ENCODE measurements around the gene CHST8.

Gene CHST8

GRCh38 chr19:33667141-33667650 lies 45.4 kb downstream of the CHST8 start:
- TF ChIP-seq POLR2A (IDR thresholded peaks at IDR 0.05; ENCODE audit: low read depth, low read length) = no peak
- FAIRE-seq = no peak
- DNase-seq (ENCODE audit: insufficient read length, low spot score) = no peak

GRCh38 chr19:33667881-33668280 lies 46.1 kb downstream of the CHST8 start:
- FAIRE-seq (no peak), DNase-seq (ENCODE audit: insufficient read length, low spot score) (no peak)

DNA sequence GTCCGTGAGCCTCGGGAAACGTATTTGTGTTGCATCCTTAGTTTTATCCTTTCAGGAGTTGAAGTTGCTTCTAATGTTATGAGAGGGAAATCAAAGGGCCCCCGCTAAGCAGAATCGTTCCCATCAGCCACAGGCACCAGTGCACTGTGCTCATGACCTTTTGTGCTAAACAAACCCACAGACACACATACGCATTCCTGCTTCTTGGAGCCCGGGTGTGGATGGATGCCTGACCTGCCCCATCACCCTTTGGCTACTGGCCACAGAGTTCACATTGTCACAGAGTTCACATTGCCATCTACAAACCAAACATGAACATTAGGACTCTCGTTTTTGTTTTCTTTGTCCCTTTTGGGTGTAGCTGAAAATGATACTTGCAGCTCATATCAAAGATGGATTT lies 47.2 kb downstream of the CHST8 start:
- no peak for DNase-seq (ENCODE audit: insufficient read length, low spot score)
- TF ChIP-seq POLR2A (IDR thresholded peaks at IDR 0.05; ENCODE audit: low read depth, low read length) = no peak
- FAIRE-seq = no peak

More at GRCh38 chr19:33667881-33668280, 46.1 kb downstream of the CHST8 start:
- TF ChIP-seq POLR2A (IDR thresholded peaks at IDR 0.05; ENCODE audit: low read depth, low read length) = no peak

DNA sequence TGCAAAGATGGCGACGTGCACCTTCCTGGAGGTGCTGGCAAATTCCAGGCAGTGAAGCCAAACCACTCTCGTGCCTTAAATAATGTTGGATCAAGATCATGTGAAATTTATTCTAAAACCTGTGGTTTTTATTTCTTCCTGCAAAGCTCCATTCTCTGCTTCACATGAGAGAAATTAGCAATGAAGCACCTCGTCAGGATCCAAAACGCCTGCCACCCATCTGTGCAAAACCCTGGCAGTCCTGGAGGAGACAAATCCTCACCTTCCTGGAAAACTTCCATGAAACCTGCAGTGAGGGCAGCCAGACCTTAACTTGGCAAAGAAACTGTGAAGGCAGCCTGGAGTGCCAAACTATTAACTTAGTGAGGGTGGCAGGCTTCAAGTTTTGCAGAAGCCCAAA lies 47.6 kb downstream of the CHST8 start:
- no peak for FAIRE-seq
- TF ChIP-seq POLR2A (IDR thresholded peaks at IDR 0.05; ENCODE audit: low read depth, low read length) = no peak
- DNase-seq (ENCODE audit: insufficient read length, low spot score) = no peak

DNA sequence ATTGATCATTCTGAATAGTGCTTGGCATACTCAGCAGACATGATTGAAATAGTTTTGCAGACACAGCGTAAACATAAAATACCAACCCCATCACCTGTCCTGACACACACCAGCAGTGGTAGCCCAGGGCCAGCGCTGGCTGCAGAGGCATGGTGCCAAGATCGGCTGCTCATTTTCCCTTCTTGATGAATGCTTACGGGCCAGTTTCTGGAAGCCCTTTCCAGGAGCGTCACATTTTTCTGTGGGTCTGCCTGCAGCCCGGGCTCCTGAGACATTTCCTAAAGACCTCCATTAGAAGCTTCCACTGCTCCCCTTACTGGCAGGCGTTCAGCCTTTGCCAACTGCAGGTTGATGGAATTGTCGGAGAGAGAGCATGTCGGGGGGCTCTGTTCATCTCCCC lies 48.6 kb downstream of the CHST8 start:
- FAIRE-seq (no peak), DNase-seq (ENCODE audit: insufficient read length, low spot score) (no peak)
- TF ChIP-seq POLR2A (IDR thresholded peaks at IDR 0.05; ENCODE audit: low read depth, low read length) = no peak

- no peak for FAIRE-seq
- TF ChIP-seq POLR2A (IDR thresholded peaks at IDR 0.05; ENCODE audit: low read depth, low read length) = no peak
Observed at GRCh38 chr19:33671211-33671610, 49.5 kb downstream of the CHST8 start.

DNA sequence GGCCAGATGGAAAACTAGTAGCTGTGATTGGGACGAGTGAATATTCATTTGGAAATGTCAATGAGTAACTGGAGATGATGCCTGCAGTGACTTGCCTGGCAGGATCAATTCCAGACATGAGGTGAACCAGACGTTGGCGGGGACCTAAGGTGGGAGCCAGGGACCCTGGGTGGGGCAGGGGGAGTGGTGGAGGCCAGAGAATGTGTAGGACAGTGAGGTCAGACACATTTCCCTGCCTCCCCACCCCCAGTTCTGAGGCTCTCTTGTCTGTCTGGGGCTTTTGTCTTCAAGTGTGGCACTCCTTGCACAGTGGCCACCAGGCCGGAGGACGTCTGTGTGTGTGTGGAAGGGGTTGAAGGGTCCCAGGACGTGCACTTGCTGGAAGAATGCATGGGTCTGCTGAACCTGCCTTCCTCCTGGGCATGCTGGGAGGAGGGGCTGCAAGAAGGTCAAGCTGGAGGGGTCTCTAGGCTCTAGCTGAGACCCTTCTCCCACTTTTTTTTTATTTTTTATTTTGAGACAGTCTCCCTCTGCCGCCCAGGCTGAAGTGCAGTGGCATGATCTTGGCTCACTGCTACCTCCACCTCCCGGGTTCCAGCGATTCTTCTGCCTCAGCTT lies 51.6 kb downstream of the CHST8 start:
- DNase-seq (ENCODE audit: insufficient read length, low spot score) (no peak), FAIRE-seq (no peak)
- no peak for TF ChIP-seq POLR2A (IDR thresholded peaks at IDR 0.05; ENCODE audit: low read depth, low read length)

More at GRCh38 chr19:33671211-33671610, 49.5 kb downstream of the CHST8 start:
- DNase-seq (ENCODE audit: insufficient read length, low spot score) = no peak

DNA sequence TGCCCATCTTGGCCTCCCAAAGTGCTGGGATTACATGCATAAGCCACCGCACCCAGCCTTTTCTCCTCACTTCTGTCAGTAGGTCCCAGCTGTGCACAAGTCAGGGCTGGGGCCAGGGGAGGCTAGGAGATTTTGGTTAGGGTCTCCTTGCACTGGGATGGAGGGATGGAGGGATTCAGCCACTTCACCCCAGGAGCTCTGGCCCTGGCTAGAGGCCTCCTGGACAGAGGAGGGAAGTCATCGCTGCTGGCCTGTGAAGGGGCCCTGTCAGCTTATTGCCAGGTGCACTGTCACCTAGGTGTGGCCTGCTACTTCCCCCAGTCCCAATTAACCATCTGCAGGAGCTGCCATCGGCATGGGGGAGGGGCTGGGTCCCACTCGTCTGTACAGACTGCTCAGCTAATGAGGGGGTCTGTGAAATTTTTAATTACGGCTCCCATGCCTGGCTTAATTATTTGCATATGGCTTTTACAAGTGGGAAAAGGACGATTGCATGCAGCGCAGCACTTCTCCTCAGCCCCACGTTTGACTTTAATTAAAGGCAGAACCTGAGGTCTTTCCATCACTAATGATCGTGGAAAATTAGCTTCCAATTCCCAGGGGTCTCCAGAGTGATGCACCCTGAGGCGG lies 52.4 kb downstream of the CHST8 start:
- FAIRE-seq (no peak), DNase-seq (ENCODE audit: insufficient read length, low spot score) (no peak)
- no peak for TF ChIP-seq POLR2A (IDR thresholded peaks at IDR 0.05; ENCODE audit: low read depth, low read length)

DNA sequence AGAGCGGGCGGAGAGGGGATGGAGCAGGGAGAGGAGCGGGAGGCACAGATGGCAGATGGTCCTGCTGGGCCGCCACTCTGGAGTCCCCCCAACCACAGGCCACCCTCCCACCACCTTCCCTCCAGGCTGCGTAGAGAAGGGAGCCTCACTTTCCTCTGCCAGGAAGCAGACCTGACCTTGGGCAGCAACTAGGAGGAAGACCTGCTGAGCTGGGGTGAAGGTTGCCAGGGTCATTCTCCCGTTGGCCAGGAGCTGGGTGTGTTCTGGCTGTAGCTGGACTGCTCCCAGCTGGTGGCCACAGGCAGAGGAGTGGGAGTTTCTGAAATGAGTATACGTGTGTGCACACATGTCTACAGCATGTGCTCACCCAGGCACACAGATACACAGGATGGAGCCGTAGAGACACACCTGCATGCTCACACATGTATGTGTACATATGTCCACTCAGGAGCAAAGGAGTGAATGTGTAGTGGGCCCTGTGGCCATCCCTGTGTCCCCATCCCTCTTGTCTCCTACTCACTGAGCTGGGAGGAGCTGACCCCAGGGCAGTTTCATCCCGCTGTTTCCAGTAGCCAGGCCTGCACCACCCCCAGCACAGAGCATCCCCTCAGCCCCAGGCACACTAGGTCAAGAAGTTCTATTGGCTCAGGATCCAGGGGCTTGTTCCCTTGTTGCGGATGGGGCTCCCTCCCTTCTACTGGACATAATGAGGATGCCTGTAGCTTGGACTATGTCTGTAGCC lies 53.0 kb downstream of the CHST8 start:
- DNase-seq (ENCODE audit: insufficient read length, low spot score) (no peak), FAIRE-seq (no peak)
- no peak for TF ChIP-seq POLR2A (IDR thresholded peaks at IDR 0.05; ENCODE audit: low read depth, low read length)

- DNase-seq (ENCODE audit: insufficient read length, low spot score) = no peak
- TF ChIP-seq POLR2A (IDR thresholded peaks at IDR 0.05; ENCODE audit: low read depth, low read length) = no peak
- no peak for FAIRE-seq
Observed at GRCh38 chr19:33675501-33676124, 53.9 kb downstream of the CHST8 start.

DNA sequence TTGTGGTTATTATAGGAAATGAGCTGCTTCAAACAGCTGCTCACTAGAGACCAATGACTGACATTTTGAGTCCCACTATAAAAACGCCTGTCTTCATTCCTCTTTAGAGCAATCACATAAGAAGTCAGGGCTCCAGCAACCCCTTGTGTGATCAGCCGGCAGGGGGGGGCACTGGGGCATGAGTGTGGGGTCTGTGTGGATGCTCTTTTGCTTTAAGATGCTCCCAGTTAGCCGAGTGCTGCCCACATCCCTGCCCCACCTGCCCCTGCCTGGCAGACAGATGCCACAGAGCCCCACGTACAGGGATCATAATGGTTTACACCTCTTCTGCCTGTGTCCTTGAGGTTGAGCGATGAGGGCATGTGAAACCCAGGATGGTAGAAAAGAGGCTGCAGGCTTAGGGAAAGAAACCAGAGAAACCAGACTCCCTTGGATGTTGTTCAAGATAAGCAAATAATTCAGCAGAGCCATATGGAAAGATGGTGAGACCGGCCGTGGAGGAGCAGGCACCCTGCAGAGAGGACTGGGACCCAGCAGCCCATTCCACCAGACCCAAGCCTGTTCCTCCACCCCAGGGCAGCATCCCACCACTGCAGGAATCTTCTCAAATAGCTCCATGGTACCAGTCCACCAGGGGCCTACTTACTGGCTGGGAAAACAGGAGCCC lies 55.4 kb downstream of the CHST8 start:
- FAIRE-seq (no peak), DNase-seq (ENCODE audit: insufficient read length, low spot score) (no peak)
- no peak for TF ChIP-seq POLR2A (IDR thresholded peaks at IDR 0.05; ENCODE audit: low read depth, low read length)

DNA sequence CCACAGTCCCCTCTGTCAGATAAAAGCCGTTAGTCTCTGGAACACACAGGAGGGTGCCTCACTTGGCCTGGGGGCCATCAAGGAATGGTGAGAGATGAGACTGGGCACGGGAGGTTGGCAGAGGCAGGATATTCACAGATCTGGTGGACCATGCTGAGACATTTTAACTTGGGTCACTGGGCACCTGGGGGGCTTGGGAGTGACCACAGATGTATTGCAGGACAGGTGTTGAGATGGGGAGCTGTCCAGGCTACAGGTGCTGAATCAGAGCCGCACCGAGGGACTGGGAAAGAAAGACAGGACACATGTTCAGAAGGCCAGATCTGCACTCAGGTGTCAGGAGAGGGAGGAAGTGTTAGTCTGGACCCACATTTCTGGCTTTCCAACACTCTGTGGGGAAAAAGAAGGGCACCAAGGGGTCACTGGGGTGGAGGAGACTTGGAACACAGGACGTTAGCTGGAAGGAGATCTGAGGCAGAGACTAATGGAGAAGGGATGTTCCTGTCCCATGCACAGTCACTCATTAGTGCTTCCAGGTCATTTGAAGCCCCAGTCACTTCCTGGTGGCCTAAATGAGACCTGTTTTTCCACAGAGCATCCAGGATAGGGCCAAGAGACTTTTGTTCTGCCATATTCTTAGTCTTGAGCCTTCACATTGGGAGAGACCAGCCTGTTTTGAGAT lies 56.1 kb downstream of the CHST8 start:
- no peak for FAIRE-seq
- DNase-seq (ENCODE audit: insufficient read length, low spot score) = no peak
- no peak for TF ChIP-seq POLR2A (IDR thresholded peaks at IDR 0.05; ENCODE audit: low read depth, low read length)

All from H54 (cell line).